Left lung (tissue), 10 donors: ENCODE measurements around the gene EEF1AKMT4. TPM values are rescaled to one million over a fixed set of nuclear protein-coding genes. Genes with fewer than 3 reads are reported as not detected.
A peak's percentile ranks its signal among the peaks of the same experiment; 100 is the strongest.
"Not testable (repeated sequence)": the region's sequence is repeated elsewhere in the genome, so short reads cannot be mapped to it uniquely, and the experiment has no call there.

ENCODE experiments used
- ATAC-seq: fragments of 200-7000 bp; cut with Tn5 transposase; one replicate; pipeline ENCODE4 v1.9.1; 2020; ENCODE audit warnings: moderate library complexity
- DNase-seq, 4 donors: peaks; one replicate each; pipeline ENCODE4 v3.0.0-alpha.2; 2013 to 2020
- H3K27ac ChIP-seq, 2 donors: fragments of 200-600 bp; sonication (generic) in 1 of 2; one replicate each; pipeline versions ENCODE4 v1.5.0 to v1.8.0; 2020 to 2021
- H3K27me3 ChIP-seq, 2 donors: fragments of 200-600 bp; sonication (generic) in 1 of 2; one replicate each; pipeline versions ENCODE4 v1.5.0 to v1.8.0; 2020 to 2021
- H3K36me3 ChIP-seq, 2 donors: fragments of 200-600 bp; sonication (generic) in 1 of 2; one replicate each; pipeline versions ENCODE4 v1.5.0 to v1.8.0; 2020 to 2021
- H3K4me1 ChIP-seq, 2 donors: fragments of 200-600 bp; one replicate each; pipeline ENCODE4 v1.8.0; 2021
- H3K4me3 ChIP-seq, 2 donors: fragments of 200-600 bp; sonication (generic) in 1 of 2; one replicate each; pipeline versions ENCODE4 v1.5.0 to v1.8.0; 2020 to 2021; ENCODE audit warnings: mild to moderate bottlenecking in 1 of 2
- H3K9me3 ChIP-seq, 2 donors: fragments of 200-600 bp; sonication (generic) in 1 of 2; one replicate each; pipeline versions ENCODE4 v1.5.0 to v1.8.0; 2020 to 2021
- CTCF ChIP-seq, 2 donors: fragments of 200-600 bp; sonication (generic) in 1 of 2; IDR thresholded peaks; one replicate each; pipeline versions ENCODE4 v1.5.0 to v1.8.0; 2021; ENCODE audit warnings: antibody characterized with exemption in 2 of 2
- intact Hi-C, 2 donors: fragments of 100-400 bp; cut with DNase I; formaldehyde crosslinking; loops; one replicate each; pipeline versions ENCODE4 v1.11.2 to v1.14.2; 2022
- polyA plus RNA-seq, 6 donors: library from polyadenylated mRNA; unstranded; fragments of 120-200 nt; gene quantifications; one replicate each; pipeline ENCODE4 v1.2.1, GENCODE V29; 2013; ENCODE audit not compliant: insufficient read length in 6 of 6
- total RNA-seq, 2 donors: library from RNA; stranded (reverse); fragmentation: NEBNext Ultra II Directional; extraction: Animal tissue kit (Norgen Biotek cat#: 25700); gene quantifications; one replicate each; pipeline ENCODE4 v1.2.1, GENCODE V29; 2021
- donor health status: DM: no; HTN: yes; CAD: no.
- donor health status: DM: no; HTN: no; CAD: no.

Gene EEF1AKMT4
- total and polyA plus RNA-seq, 8 donors: 1.8 to 6.5 (median 2.7) TPM

GRCh38 chr3:184261854-184262763, 12.6 kb downstream of the EEF1AKMT4 start:
- H3K36me3 ChIP-seq: peaks cover 0 to 15% of the 10 kb centered on the region in 2 donors
- no peak for DNase-seq
- peak; percentile 14 for ATAC-seq
- peaks cover 16 to 31% of the 10 kb centered on the region in 2 donors for H3K4me1 ChIP-seq
- TF ChIP-seq CTCF (IDR thresholded peaks at IDR 0.05): no peak
- intact Hi-C loops: no loop called here
- no peaks in the 10 kb centered on the region for H3K9me3 ChIP-seq
- no peak overlapping the region for H3K27ac ChIP-seq
- H3K4me3 ChIP-seq: peak overlapping the region; percentile 33 to 47
- H3K27me3 ChIP-seq: peaks cover 22 to 88% of the 10 kb centered on the region in 2 donors

- DNase-seq (no peak), ATAC-seq (no peak)
- no peaks in the 10 kb centered on the region for H3K9me3 ChIP-seq
- no peak for TF ChIP-seq CTCF (IDR thresholded peaks at IDR 0.05)
- H3K36me3 ChIP-seq: peaks cover 0 to 13% of the 10 kb centered on the region in 2 donors
- intact Hi-C loops: no loop called here
- H3K27me3 ChIP-seq: peaks cover 22 to 88% of the 10 kb centered on the region in 2 donors
- peaks cover 16 to 31% of the 10 kb centered on the region in 2 donors for H3K4me1 ChIP-seq
- H3K27ac ChIP-seq: no peak overlapping the region
- no peak overlapping the region for H3K4me3 ChIP-seq
Measured at GRCh38 chr3:184262764-184263179, 13.3 kb downstream of the EEF1AKMT4 start.

- H3K27me3 ChIP-seq: peaks cover 6 to 74% of the 10 kb centered on the region in 2 donors
- H3K4me1 ChIP-seq, ATAC-seq, intact Hi-C loops, H3K27ac ChIP-seq, H3K4me3 ChIP-seq, H3K36me3 ChIP-seq, H3K9me3 ChIP-seq, DNase-seq: not testable (repeated sequence)
Measured at GRCh38 chr3:184267249-184267648, 17.8 kb downstream of the EEF1AKMT4 start.

- no peak overlapping the region for H3K4me3 ChIP-seq
- H3K4me1 ChIP-seq: no peaks in the 10 kb centered on the region
- peaks cover 24 to 71% of the 10 kb centered on the region in 2 donors for H3K27me3 ChIP-seq
- intact Hi-C loops: no loop called here
- DNase-seq (no peak), ATAC-seq (no peak)
- no peaks in the 10 kb centered on the region for H3K36me3 ChIP-seq
- H3K9me3 ChIP-seq: no peaks in the 10 kb centered on the region
- no peak overlapping the region for H3K27ac ChIP-seq
- no peak for TF ChIP-seq CTCF (IDR thresholded peaks at IDR 0.05)
Measured at GRCh38 chr3:184272269-184272668, 22.8 kb downstream of the EEF1AKMT4 start.

GRCh38 chr3:184275381-184275701, 25.9 kb downstream of the EEF1AKMT4 start:
- DNase-seq (no peak), ATAC-seq (no peak)
- H3K36me3 ChIP-seq: no peaks in the 10 kb centered on the region
- intact Hi-C loops: no loop called here
- peaks cover 24 to 67% of the 10 kb centered on the region in 2 donors for H3K27me3 ChIP-seq
- no peaks in the 10 kb centered on the region for H3K9me3 ChIP-seq
- no peak overlapping the region for H3K27ac ChIP-seq
- no peaks in the 10 kb centered on the region for H3K4me1 ChIP-seq
- no peak overlapping the region for H3K4me3 ChIP-seq
- no peak for TF ChIP-seq CTCF (IDR thresholded peaks at IDR 0.05)
